Measurements from ENCODE around the gene CHST9.

CHST9 gene

DNA sequence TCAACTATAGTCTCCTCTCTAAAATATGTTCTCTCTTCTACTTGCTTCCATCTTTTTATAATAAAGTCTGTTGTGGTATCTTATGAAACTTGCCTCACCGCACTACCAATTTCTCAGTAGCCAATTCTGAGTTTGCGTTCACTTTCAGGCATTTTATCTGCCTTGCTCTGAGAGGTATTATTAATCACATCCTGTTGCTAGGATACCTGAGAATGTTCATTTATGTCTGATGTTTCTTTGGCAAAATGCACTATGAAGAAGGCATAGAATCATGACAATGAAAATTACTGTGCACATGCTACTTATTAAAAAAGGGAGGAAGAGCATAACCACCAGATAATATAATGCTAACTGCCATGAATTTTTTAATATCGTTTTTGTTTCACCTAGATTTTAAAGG lies 130.2 kb downstream of the CHST9 start:
- TF ChIP-seq, protein P1, sequence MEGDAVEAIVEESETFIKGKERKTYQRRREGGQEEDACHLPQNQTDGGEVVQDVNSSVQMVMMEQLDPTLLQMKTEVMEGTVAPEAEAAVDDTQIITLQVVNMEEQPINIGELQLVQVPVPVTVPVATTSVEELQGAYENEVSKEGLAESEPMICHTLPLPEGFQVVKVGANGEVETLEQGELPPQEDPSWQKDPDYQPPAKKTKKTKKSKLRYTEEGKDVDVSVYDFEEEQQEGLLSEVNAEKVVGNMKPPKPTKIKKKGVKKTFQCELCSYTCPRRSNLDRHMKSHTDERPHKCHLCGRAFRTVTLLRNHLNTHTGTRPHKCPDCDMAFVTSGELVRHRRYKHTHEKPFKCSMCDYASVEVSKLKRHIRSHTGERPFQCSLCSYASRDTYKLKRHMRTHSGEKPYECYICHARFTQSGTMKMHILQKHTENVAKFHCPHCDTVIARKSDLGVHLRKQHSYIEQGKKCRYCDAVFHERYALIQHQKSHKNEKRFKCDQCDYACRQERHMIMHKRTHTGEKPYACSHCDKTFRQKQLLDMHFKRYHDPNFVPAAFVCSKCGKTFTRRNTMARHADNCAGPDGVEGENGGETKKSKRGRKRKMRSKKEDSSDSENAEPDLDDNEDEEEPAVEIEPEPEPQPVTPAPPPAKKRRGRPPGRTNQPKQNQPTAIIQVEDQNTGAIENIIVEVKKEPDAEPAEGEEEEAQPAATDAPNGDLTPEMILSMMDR (IDR thresholded peaks at IDR 0.05; ENCODE audit: control insufficient read depth, insufficient read depth, low read depth, low read length, missing control alignments) = no peak

DNA sequence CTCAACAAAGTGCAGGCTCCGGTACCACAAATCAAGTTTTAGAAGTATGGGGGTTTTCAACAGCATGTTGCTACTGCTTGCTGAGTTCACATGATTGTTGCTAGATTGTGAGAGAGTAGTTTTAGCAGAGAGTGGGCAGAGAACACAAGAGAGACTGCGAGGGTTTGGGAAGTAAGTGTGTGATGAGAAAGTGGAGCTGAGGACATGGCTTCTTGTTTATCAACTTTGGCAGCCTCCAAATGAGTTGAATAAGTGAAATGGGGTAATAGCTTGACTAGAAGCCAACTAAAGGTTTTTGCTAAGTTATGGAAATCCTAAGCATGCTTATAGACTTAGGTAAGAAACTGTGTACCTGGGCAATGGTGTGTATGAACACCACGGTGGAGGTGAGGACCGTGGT lies 135.1 kb downstream of the CHST9 start:
- no peak overlapping the region for H3K4me3 ChIP-seq (ENCODE audit: control insufficient read depth, low read depth, low read length)
- no peak for DNase-seq (ENCODE audit: low read depth)
- TF ChIP-seq, protein P1 (IDR thresholded peaks at IDR 0.05; ENCODE audit: control insufficient read depth, insufficient read depth, low read depth, low read length, missing control alignments) = no peak

More for the DNA sequence above, 130.2 kb downstream of the CHST9 start:
- no peak overlapping the region for H3K4me3 ChIP-seq (ENCODE audit: control insufficient read depth, low read depth, low read length)
- DNase-seq (ENCODE audit: low read depth) = no peak

GRCh38 chr18:27045342-27045741 lies 139.8 kb downstream of the CHST9 start:
- no peak overlapping the region for H3K4me3 ChIP-seq (ENCODE audit: control insufficient read depth, low read depth, low read length)
- TF ChIP-seq, protein P1 (IDR thresholded peaks at IDR 0.05; ENCODE audit: control insufficient read depth, insufficient read depth, low read depth, low read length, missing control alignments) = no peak
- DNase-seq (ENCODE audit: low read depth) = no peak

DNA sequence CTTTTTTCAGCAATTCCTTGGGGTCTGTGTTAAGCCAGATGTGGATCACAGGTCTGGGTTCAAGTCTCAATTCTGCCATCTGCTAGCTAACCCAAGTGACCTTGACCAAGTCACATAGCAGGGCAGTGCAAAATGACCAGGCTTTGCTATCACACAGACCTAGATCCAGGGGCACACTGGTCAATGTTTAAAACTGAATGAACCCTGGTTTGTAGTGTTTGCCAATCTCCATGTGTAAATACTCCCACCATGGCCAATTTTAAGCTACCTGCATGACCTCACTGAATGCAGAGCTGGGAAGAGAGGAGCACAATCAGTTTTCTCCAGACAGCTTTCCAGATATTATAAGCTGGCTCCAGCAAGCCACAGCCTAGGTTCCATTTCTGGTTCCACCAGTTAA lies 142.9 kb downstream of the CHST9 start:
- H3K4me3 ChIP-seq (ENCODE audit: control insufficient read depth, low read depth, low read length) = no peak overlapping the region
- no peak for DNase-seq (ENCODE audit: low read depth)
- TF ChIP-seq, protein P1 (IDR thresholded peaks at IDR 0.05; ENCODE audit: control insufficient read depth, insufficient read depth, low read depth, low read length, missing control alignments) = no peak

GRCh38 chr18:27040796-27041195 lies 144.3 kb downstream of the CHST9 start:
- no peak overlapping the region for H3K4me3 ChIP-seq (ENCODE audit: control insufficient read depth, low read depth, low read length)
- no peak for DNase-seq (ENCODE audit: low read depth)
- TF ChIP-seq, protein P1 (IDR thresholded peaks at IDR 0.05; ENCODE audit: control insufficient read depth, insufficient read depth, low read depth, low read length, missing control alignments) = no peak

DNA sequence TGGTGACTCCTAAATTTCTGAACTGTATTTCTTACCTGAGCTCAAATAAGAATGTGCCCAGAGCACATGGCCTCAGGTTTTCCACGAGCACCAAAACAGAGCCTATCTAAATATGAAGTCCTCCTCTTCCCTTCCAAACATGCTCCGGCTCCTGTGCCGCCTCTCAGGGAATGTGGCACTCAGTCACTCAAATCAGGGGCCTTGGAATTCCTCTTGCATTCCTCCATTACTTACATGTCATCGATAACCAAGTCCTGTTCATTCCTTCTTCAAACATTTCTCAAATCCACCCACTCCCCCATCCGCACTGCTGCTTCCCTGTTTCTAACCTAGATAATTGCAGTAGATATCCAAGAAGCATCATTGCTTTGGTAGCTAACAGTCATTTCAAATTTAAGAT lies 151.4 kb downstream of the CHST9 start:
- H3K4me3 ChIP-seq (ENCODE audit: control insufficient read depth, low read depth, low read length) = no peak overlapping the region
- no peak for DNase-seq (ENCODE audit: low read depth)
- TF ChIP-seq, protein P1 (IDR thresholded peaks at IDR 0.05; ENCODE audit: control insufficient read depth, insufficient read depth, low read depth, low read length, missing control alignments) = no peak

DNA sequence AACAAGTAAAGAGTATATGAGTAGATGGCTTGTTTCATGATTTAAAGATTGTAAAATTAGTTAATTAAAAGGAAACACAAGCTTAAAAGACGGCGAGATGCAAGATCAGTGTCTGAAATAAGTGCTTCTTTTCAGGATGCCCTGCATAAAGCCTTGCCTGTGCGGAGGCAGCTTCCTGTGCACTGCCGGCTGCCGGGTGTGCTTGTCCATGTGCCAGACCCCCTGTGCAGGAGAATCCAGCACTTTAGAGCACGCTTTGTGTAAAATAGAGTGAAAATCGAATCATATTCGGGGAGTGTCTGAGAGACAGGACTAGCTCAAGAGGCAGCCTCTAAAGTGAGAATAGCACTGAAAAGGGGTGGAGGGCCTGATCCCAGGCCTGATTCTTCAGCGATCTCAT lies 154.7 kb downstream of the CHST9 start:
- no peak overlapping the region for H3K4me3 ChIP-seq (ENCODE audit: control insufficient read depth, low read depth, low read length)
- TF ChIP-seq, protein P1 (IDR thresholded peaks at IDR 0.05; ENCODE audit: control insufficient read depth, insufficient read depth, low read depth, low read length, missing control alignments) = no peak
- DNase-seq (ENCODE audit: low read depth) = no peak

All from AG09309 (cell line).